Myocyte (in vitro differentiated cells): ENCODE results near the gene ABHD13. TPM values are rescaled to one million over a fixed set of nuclear protein-coding genes. Genes with fewer than 3 reads are reported as not detected.
A peak's percentile ranks its signal among the peaks of the same experiment; 100 is the strongest.
"Not testable (repeated sequence)": the region's sequence is repeated elsewhere in the genome, so short reads cannot be mapped to it uniquely, and the experiment has no call there.

ENCODE experiments used
- DNase-seq: peaks from one replicate; pipeline ENCODE4 v3.0.0-alpha.2; 2012; ENCODE audit warnings: low read depth
- polyA plus RNA-seq: library from polyadenylated mRNA; unstranded; fragments of >200 nt; gene quantifications from one replicate; pipeline ENCODE4 v1.2.1, GENCODE V29; 2012; ENCODE audit warnings: missing spikeins
- total RNA-seq: library from RNA; depleted of rRNA; stranded (reverse); fragments of >200 nt; gene quantifications from 2 replicates; pipeline ENCODE4 v1.2.3, GENCODE V29; 2014

ABHD13 gene
- 11.2 and 18.4 TPM in 2 replicates for total RNA-seq
- 4.0 TPM for polyA plus RNA-seq

GRCh38 chr13:108218044-108218974 lies at the start of gene ABHD13:
Gene ABHD13 (plus strand): TSS chr13:108218392. CDS start chr13:108229219, 10,827 bp downstream.
- DNase-seq: peak; percentile 96

- DNase-seq: no peak
Measured at GRCh38 chr13:108168929-108169328, 49.3 kb upstream of the ABHD13 start.

- peak; percentile 39 for DNase-seq
Measured at GRCh38 chr13:108176685-108177274, 41.4 kb upstream of the ABHD13 start.

GRCh38 chr13:108178078-108178477 lies 40.1 kb upstream of the ABHD13 start:
- DNase-seq: no peak

- no peak for DNase-seq
Measured at GRCh38 chr13:108182652-108183051, 35.5 kb upstream of the ABHD13 start.

- DNase-seq: no peak
Measured at GRCh38 chr13:108185223-108185622, 33.0 kb upstream of the ABHD13 start.

- no peak for DNase-seq
Measured at GRCh38 chr13:108188260-108188659, 29.9 kb upstream of the ABHD13 start.

GRCh38 chr13:108190897-108191296 lies 27.3 kb upstream of the ABHD13 start:
- no peak for DNase-seq

- DNase-seq: no peak
Measured at GRCh38 chr13:108193806-108194205, 24.4 kb upstream of the ABHD13 start.

- DNase-seq: no peak
Measured at GRCh38 chr13:108194435-108194936, 23.7 kb upstream of the ABHD13 start.

- no peak for DNase-seq
Measured at GRCh38 chr13:108195146-108195545, 23.0 kb upstream of the ABHD13 start.

GRCh38 chr13:108195861-108196260 lies 22.3 kb upstream of the ABHD13 start:
- DNase-seq: peak; percentile 81

GRCh38 chr13:108200781-108201398 lies 17.3 kb upstream of the ABHD13 start:
- DNase-seq: peak; percentile 45

- DNase-seq: no peak
Measured at GRCh38 chr13:108210551-108210950, 7.6 kb upstream of the ABHD13 start.

- no peak for DNase-seq
Measured at GRCh38 chr13:108212886-108213285, 5.3 kb upstream of the ABHD13 start.

- DNase-seq: no peak
Measured at GRCh38 chr13:108213946-108214345, 4.2 kb upstream of the ABHD13 start.

- no peak for DNase-seq
Measured at GRCh38 chr13:108214441-108215271, 3.5 kb upstream of the ABHD13 start.

GRCh38 chr13:108215436-108215835 lies 2.8 kb upstream of the ABHD13 start, which contains the start of gene LIG4:
Gene LIG4 (minus strand): TSS chr13:108215536. CDS start chr13:108211268, 4,268 bp downstream.
- DNase-seq: peak; percentile 94

- DNase-seq: not testable (repeated sequence)
Measured at GRCh38 chr13:108217307-108218043, 717 bp upstream of the ABHD13 start.

- no peak for DNase-seq
Measured at GRCh38 chr13:108220041-108220440, 1.8 kb downstream of the ABHD13 start.
